ENCODE results near the gene TRIM24.
"Not testable (repeated sequence)": the region's sequence is repeated elsewhere in the genome, so short reads cannot be mapped to it uniquely, and the experiment has no call there.

TRIM24 gene

DNA sequence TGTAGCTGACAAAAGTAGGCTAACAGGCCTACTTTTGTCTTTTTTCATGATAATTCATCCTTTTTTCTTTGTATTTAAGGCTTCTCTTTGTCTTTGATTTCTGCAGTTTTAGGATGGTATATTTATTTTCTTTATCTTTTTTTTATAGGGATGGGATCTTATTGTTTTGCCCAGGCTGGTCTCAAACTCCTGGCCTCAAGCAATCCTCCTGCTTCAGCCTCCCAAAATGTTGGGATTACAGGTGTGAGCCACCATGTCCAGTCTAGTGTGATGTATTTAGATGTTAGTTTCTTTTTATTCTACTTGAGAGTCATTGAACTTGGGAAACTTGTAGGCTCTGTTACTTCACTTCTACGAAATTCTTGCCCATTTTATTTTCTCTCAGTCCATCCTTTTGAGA, 35.4 kb downstream of the TRIM24 start:
- DNase-seq (ENCODE audit: low read depth): no peak

DNA sequence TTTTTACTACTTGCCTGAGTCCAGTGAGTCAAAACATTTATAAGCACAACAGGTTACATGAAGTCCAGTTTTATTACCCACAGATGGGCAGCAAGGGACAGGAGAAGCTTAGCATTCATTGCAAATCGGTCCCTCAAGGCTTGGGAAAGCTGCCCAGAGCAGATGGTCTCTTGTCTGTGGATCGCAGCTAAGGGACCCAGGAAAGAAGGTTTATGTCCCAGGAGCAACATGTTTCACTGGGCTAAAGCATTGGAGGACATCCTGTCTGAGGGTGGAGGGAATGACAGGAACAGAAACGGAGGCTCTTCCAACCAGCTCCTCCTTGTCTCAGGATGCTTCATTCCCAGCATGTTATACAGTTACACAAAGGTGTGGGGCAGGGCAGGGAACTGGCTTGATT, 39.3 kb downstream of the TRIM24 start:
- no peak for DNase-seq (ENCODE audit: low read depth)

DNA sequence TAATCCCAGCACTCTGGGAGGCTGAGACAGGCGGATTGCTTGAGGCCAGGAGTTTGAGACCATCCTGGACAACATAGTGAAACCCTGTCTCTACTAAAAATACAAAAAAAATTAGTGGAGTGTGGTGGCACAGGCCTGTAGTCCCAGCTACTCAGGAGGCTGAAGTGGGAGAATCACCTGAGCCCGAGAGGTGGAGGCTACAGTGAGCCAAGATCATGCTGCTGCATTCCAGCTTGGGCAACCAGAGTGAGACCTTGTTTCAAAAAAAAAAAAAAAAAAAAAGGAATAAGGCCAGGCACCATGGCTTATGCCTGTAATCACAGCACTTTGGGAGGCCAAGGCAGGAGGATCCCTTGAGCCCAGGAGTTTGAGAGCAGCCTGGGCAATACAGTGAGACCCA, 40.2 kb downstream of the TRIM24 start:
- not testable (repeated sequence) for DNase-seq (ENCODE audit: low read depth)

DNA sequence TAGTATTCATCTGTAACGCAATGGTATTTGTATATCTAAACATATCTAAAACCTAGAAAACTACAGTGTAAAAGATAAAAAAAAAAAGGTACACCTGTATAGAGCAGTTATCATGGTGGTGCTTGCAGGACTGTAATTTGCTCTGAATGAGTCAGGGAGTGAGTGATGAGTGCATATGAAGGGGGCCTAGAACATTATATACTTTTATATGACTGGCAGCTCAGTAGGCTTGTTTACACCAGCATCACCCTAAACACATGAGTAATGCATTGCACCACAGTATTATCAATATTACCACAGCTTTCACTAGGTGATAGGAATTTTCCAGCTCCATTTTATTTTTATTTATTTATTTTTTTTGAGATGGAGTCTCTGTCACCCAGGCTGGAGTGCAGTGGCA, 40.8 kb downstream of the TRIM24 start:
- no peak for DNase-seq (ENCODE audit: low read depth)

DNA sequence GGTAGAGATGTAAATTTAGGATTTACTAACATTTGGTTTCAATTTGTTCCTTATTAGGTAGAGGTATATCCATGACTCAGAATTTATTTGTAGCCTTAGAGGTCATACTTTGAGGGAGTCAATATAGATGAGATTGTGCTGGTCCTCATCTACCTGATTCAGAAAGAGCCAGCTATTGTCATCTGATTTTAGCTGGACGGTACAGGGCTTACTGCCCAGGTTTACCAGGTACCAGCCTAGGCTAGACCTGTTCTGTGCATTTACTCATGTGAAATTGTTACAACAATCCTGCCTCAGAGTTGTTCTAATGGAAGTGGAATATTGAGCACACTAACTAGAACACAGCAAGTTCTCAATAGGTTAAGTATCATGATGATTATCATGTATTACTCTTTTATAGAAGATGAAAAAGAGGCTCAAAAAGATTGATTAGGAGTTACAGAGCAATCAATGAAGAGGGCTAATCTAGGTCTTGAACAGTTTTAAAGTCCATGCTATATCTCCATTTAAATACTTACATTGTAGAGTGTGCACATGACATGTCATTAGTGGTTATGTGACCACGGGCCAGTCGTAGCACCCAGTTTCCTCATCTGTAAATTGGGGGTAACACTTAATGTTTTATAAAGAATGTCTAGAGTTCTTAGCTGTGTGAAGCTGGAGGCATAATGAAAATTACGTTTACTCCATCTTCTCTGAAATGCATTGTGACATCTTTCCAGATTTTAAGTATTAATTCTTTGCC, 42.1 kb downstream of the TRIM24 start:
- DNase-seq (ENCODE audit: low read depth): no peak

DNA sequence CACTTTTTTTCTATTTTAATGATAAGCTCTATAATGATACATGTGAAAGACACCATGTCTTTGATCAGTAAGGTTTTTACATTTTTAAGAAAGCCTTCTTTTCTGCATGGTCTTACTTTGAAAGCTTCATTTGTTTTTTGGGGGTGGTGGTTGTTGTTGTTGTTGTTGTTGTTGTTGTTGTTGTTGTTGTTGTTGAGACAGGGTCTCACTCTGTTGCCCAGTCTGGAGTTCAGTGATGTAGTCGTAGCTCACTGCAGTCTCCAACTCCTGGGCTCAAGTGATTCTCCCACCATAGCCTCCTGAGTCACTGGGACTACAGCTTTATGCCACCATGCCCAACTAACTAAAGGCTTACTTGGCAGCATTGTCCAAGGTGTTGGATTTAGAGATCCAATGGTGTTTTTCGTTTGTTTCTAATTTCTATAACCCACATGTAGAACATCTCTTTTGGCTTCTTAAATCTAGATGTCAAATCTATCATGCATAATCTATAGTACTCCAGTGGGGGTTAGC, 45.4 kb downstream of the TRIM24 start:
- no peak for DNase-seq (ENCODE audit: low read depth)

DNA sequence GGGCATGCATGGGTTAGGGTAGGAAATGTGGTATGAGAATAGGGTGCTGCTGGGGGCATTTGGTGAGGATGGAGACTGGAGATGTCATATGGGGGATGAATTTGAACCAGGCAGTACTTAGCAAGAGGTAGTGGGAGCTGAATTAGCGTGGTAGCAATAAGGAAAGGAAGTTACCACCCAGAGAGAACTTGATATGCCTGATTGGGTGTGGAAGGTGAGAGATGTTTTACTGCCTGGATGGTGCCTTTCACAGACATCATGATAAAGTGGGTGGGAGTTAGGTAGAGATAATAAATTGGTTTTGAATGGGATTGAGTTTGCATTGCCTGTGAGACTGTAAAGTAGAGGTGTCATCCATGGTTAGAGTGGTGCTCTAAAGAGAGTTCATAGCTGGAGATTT, 46.7 kb downstream of the TRIM24 start:
- DNase-seq (ENCODE audit: low read depth): no peak

DNA sequence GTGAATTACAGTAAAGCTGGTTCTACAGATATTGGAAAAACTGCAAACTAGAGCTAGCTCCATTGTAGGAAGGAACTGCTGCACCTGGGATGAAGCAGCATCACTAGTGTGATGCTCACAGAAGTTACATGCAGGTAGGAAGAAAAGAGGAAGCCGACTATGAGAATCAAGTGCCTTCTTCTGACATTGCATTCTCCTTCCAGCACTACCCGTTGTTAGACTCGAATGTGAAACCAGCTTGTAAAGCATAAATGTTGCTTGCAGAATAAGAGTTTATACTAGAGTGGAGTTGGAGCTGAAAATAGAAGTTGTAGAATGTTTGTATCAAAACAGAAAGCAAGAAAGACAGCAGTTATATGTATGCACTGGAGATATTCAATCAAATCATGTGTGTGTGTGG, 49.9 kb downstream of the TRIM24 start:
- DNase-seq (ENCODE audit: low read depth): no peak

DNA sequence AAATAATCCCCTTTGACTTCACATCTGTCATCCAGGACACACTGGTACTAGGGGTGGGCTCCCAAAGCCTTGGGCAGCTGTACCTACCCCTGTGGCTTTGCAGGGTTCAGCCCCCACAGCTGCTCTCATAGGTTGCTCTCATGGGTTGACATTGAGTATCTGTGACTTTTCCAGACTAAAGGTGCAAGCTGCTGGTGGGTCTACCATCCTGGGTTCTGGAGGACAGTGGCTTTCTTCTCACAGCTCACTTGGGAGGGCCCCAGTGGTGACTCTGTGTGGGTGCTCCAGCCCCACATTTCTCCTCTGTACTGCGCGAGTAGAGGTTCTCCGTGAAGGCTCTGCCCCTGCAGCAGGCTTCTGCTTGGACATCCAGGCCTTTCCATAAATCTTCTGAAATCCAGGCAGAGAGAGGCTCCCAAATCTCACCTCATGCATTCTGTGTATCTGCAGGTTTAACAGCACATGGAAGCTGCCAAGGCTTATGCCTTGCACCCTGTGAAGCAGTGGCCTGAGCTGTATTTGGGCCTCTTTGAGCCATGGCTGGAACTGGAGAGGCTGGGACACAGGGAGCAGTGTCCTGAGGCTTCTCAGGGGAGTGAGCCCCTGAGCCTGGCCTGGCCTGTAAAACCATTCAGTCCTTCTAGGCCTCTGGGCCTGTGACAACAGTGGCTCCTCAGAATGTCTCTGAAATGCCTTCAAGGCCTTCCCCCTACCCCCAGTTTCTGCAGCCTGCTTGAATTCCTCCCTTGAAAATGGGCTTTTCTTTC, 52.2 kb downstream of the TRIM24 start:
- DNase-seq (ENCODE audit: low read depth): no peak

DNA sequence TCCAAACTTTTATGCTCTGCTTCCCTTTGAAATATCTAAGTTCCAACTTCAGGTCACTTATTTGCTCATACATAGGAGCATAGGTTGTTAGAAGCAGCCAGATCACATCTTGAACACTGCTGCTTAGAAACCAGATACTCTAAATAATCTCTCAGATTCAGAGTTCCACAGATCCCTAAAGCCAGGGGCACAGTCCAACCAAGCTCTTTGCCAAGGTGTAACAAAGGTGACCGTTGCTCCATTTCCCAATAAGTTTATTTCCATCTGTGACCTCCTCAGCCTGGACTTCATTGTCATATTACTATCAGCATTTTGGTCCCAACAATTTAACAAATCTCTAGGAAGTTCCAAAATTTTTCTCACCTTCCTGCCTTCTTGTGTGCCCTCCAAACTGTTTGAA, 52.8 kb downstream of the TRIM24 start:
- DNase-seq (ENCODE audit: low read depth): no peak

DNA sequence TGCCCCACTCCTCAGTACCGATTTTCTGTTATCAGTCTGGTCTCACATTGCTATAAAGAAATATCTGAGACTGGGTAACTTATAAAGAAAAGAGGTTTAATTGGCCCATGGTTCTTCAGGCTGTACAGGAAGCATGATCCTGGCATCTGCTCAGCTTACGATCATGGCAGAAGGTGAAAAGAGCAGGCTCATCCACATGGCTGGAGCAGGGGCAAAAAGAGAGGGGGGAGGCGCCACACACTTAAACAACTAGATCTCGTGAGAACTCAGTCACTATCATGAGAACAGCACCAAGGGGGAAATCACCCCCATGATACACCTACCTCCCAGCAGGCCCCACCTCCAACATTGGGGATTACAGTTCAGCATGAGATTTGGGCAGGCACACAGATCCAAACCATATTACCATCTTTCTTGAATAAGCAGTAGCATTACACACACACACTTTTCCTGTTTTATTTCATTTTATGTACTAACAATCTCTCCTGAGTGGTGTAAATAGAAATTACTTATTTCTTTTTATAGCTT, 53.3 kb downstream of the TRIM24 start:
- no peak for DNase-seq (ENCODE audit: low read depth)

DNA sequence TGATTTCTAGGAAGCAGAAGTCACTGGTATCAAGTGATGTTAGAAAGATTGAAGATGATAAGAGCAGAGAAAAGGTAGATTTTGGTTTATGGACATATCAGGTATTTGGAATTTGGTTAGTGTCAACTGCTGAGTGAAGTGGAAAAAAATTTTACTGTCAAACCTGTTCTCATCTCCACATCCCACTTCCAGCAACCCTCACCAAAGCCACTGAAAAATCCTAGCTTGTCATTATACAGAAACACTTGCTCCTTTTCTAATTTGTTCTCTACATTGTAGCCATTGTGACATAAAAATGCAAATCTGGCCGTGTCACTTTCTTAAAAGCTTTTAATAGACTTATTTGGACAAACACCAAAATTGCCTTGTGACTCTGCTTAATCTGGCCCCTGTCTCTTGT, 54.0 kb downstream of the TRIM24 start:
- DNase-seq (ENCODE audit: low read depth): no peak

DNA sequence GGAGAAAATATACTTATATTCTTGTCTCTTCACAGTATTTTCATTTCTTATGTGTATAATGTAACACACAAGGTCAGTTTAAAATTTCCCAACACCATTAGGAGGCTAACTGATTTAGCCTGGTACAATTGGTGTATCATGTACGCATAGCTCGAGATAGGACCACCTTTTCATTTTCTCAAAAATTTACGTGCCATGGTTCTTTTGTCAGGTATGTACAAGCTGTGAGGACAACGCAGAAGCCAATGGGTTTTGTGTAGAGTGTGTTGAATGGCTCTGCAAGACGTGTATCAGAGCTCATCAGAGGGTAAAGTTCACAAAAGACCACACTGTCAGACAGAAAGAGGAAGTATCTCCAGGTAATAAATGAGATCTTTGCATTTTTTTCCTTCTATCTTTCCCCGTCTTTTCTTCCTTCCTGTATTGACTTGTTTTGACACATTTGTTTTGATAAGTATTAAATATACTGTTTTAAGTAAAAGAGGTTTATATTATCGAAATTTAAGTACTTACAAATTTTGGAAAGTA, 55.0 kb downstream of the TRIM24 start:
- DNase-seq (ENCODE audit: low read depth): no peak

DNA sequence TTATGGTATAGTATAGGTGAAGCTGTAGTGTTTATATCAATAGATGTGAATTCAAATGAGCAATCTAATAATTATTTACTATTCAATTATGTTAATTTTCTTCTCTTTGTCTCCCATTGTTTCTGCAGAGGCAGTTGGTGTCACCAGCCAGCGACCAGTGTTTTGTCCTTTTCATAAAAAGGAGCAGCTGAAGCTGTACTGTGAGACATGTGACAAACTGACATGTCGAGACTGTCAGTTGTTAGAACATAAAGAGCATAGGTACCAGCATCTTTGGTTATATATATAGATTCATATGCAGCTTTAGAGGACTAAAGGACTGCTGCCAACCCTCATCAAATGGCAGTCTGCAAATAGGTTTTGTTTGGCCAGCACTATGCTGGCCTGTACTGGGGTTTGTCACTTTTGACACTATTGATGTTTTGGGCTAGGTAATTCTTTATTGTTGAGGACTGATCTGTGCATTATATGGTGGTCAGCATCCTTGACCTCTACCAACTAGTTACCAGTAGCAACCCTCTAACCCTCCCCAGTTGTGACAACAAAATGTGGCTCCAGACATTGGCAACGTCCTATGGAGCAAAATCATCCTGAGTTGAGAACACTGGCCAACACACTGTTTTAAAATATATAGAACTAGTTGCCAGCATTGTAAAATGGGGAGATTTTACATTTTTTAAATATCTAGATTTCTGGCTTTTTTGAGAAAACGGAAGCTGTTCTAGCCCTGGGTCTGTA, 59.2 kb downstream of the TRIM24 start:
- no peak for DNase-seq (ENCODE audit: low read depth)

DNA sequence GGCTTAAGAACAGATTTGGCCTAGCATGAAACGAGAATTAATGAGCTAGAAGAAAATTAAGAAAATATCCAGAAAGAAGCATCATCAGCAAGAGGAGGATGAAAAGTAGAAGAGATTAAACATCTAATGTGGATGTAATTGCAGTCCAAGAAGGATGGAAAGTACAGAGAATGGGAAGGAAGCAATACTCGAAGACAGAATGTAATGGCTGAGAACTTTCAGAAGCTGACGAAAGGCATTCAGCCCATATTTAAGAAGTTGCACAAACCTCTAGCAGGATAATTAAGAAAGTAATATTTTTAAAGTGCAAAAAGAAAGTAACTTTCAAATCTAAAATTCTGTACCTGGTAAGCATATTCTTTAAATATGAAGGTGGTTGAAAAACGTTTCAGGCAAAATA, 60.7 kb downstream of the TRIM24 start:
- no peak for DNase-seq (ENCODE audit: low read depth)

DNA sequence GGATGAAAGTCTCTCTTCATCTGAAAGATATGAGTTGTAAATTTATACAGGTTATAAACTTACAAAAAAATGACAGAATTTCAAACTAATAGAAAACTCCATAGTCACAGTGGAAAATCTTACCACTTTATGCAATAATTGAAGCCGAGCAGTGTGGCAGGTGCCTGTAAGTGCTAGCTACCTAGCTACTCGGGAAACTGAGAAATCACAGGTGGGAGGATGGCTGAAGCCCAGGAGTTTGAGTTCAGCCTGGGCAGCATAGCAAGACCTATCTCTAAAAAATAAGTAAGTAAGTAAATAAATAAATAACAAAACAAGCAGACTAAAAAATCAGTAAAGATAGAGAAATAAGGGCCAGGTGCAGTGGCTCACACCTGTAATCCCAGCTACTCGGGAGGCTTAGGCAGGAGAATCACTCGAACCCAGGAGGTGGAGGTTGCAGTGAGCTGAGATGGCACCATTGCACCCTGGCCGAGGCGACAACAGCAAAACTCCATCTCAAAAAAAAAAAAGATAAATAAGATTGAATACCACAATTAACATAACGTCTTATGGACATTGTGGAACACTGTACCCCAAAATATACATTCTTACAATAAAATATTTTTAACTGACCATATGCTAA, 61.9 kb downstream of the TRIM24 start:
- DNase-seq (ENCODE audit: low read depth): no peak

DNA sequence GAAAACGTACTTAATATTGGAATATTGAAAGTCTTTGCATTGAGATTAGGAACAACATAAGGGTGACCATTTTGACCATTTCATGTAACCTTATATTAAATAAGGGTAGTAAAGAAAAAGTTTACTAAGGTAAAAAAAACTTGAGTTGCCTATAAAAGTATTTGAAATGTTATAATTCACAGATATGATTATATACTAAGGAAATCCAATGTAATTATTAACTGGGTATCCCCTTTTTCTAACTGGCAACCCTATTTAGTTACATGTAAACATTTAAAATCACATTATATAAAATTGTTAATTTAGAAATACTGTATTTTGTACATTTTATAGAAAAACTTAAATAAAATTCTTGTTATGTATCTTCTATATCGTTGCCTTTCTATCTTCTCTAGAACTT, 64.2 kb downstream of the TRIM24 start:
- DNase-seq (ENCODE audit: low read depth): no peak

DNA sequence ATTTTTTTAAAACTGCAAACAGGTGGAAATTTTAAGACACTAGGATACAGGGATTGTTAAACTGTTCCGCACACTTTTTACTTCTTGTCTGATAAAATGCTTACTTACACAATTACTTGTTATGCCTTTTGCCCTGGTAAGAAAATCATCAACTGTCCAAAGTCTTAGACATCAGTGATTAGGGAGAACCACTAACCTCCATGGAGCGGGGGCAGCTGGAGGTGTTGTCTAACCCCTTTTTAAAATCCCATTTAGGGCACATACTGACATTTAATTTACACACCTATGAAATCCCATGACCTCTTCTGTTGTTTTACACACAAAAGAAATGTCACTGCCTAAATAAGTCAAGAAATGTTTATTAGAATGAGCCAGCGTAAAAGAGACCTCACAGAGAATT, 65.7 kb downstream of the TRIM24 start:
- no peak for DNase-seq (ENCODE audit: low read depth)

DNA sequence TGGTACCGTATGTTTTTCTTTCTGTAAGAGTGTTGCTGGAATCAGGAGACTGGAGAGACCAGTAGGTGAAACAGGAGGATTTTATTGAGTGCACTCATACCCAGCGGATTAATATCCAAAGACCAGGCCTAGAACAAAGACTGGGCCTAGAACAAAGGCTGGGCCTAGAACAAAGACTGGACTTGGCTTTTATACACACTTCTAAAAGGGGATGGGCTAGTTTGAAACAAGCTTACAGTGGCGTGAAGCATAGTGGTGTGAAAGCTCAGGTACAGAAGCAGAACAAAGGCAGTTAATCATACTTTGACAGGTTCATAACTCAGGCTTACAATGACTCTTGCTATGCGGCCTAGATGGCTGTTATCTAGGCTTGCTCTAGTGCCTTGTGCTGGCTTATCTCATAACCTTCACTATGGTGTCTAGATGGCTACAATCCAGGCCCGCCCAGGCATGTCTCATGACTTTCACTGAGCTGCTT, 67.7 kb downstream of the TRIM24 start:
- no peak for DNase-seq (ENCODE audit: low read depth)

DNA sequence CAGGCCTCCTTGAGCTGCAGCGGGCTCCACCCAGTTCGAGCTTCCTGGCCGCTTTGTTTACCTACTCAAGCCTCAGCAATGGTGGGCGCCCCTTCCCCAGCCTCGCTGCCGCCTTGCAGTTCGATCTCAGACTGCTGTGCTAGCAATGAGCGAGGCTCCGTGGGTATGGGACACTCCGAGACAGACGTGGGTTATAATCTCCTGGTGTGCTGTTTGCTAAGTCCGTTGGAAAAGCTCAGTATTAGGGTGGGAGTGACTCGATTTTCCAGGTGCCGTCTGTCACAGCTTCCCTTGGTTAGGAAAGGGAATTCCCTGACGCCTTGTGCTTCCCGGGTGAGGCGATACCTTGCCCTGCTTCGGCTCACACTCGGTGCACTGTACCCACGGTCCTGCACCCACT, 76.8 kb downstream of the TRIM24 start:
- not testable (repeated sequence) for DNase-seq (ENCODE audit: low read depth)

DNA sequence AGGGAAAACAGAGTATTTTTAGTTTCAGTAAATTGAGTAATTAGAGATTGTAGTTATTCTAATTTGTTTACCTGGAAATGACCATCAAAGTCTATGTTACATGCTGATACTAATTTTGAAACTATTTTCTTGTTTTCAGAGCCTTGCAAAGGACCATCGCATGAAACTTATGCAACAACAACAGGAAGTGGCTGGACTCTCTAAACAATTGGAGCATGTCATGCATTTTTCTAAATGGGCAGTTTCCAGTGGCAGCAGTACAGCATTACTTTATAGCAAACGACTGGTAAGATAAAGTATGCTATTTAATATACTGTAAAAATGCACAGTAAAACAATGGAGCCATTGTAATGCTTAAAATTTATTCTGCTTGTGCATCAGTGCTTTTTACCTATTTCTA, 78.5 kb downstream of the TRIM24 start:
- DNase-seq (ENCODE audit: low read depth): no peak
